ENCODE data around the gene PNMA6E. TPM values are rescaled to one million over a fixed set of nuclear protein-coding genes. Genes with fewer than 3 reads are reported as not detected.

The PNMA6E gene
- 0.03 to 0.04 TPM in 2 of 5 replicates, not detected in the others for total RNA-seq (2022; extraction: Qiagen RNA extraction; ENCODE audit: low read depth)

GRCh38 chrX:153401133-153401764, at the start of gene PNMA6E:
PNMA6E (minus strand) TSS chrX:153401350; CDS start chrX:153398849, 2,501 bp downstream.

GRCh38 chrX:153445856-153446635, 44.9 kb upstream of the PNMA6E start, which contains the start of gene TREX2:
TREX2 (minus strand) TSS chrX:153446056; CDS start chrX:153445430, 626 bp downstream.

GRCh38 chrX:153411255-153411987, 10.3 kb upstream of the PNMA6E start, which contains the start of gene ZFP92:
ZFP92 (plus strand) TSS chrX:153411472; CDS start chrX:153418323, 6,851 bp downstream.

Other genes with a start within 250 kb of the PNMA6E start
- gene MAGEA1, start 222.1 kb downstream of the PNMA6E start, total RNA-seq (2022; extraction: Qiagen RNA extraction; ENCODE audit: low read depth) = 0.07 to 0.12 TPM (median 0.08 TPM) in 3 of 5 replicates, not detected in the others
- not detected in 5 replicates for gene PNMA6F, start 79.6 kb downstream of the PNMA6E start, total RNA-seq (2022; extraction: Qiagen RNA extraction; ENCODE audit: low read depth)
- gene ZNF275, start 67.2 kb downstream of the PNMA6E start, total RNA-seq (2022; extraction: Qiagen RNA extraction; ENCODE audit: low read depth) = 5.7 to 7.5 TPM (median 5.9 TPM) in 5 replicates
- 0.39 to 0.69 TPM (median 0.56 TPM) in 5 replicates for gene ZFP92, start 10.1 kb upstream of the PNMA6E start, total RNA-seq (2022; extraction: Qiagen RNA extraction; ENCODE audit: low read depth)
- gene TREX2, start 44.7 kb upstream of the PNMA6E start, total RNA-seq (2022; extraction: Qiagen RNA extraction; ENCODE audit: low read depth) = 1.1 to 2.0 TPM (median 1.6 TPM) in 5 replicates
- 53.6 to 60.7 TPM (median 57.7 TPM) in 5 replicates for gene HAUS7, start 69.2 kb upstream of the PNMA6E start, total RNA-seq (2022; extraction: Qiagen RNA extraction; ENCODE audit: low read depth)
- not detected in 5 replicates for gene BGN, start 93.6 kb upstream of the PNMA6E start, total RNA-seq (2022; extraction: Qiagen RNA extraction; ENCODE audit: low read depth)
- gene ATP2B3, start 116.3 kb upstream of the PNMA6E start, total RNA-seq (2022; extraction: Qiagen RNA extraction; ENCODE audit: low read depth) = 0.04 to 0.25 TPM (median 0.09 TPM) in 5 replicates
- 37.2 to 55.3 TPM (median 50.7 TPM) in 5 replicates for gene CCNQ, start 197.8 kb upstream of the PNMA6E start, total RNA-seq (2022; extraction: Qiagen RNA extraction; ENCODE audit: low read depth)
- 0.84 to 1.6 TPM (median 1.2 TPM) in 5 replicates for gene DUSP9, start 245.9 kb upstream of the PNMA6E start, total RNA-seq (2022; extraction: Qiagen RNA extraction; ENCODE audit: low read depth)

All from A549 treated with DMSO at 1 μM for 4 hours (cell line).